Astrocyte of the cerebellum (primary cell): ENCODE results near the gene GALNT14.

ENCODE experiments used
- DNase-seq: peaks from one replicate; pipeline ENCODE4 v3.0.0-alpha.2; 2011; ENCODE audit warnings: low read depth
- H3K4me3 ChIP-seq: 2 replicates; pipeline ENCODE4 v1.5.1; 2011; ENCODE audit warnings: mild to moderate bottlenecking, low read depth, low read length, moderate library complexity
- in situ Hi-C: cut with HindIII; loops from 2 replicates; pipeline ENCODE4 v1.10.0; 2017; ENCODE audit warnings: low sequenced_read_pairs
- TF ChIP-seq, protein P1 (sequence below): IDR thresholded peaks from 2 replicates; pipeline ENCODE4 v1.5.1; 2012; ENCODE audit warnings: low read length, low read depth, moderate library complexity, mild to moderate bottlenecking; ENCODE audit errors: missing control alignments

Gene GALNT14

DNA sequence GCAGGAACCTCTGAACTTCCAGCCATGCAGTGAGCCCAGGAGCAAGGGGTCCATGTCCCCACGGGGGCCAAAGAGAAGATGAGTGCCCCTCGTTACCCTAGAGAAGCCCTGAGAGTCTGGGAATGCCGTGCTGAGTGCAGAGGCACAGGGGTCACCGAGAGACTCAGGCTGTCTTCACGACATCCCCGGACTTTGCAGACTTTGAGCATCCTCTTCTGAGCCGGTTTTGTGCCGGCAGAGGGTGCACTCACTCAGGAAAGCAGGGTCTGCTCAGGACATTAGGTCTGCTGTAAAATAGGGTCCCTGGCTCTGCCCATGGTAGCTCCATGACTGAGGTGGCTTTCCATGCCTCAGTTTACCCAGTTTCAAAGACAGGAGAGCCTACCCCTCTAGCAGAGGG is 71.0 kb downstream of the GALNT14 start:
- no peak overlapping the region for H3K4me3 ChIP-seq
- DNase-seq, result no peak
- in situ Hi-C loops, result no loop called here
- TF ChIP-seq, protein P1, sequence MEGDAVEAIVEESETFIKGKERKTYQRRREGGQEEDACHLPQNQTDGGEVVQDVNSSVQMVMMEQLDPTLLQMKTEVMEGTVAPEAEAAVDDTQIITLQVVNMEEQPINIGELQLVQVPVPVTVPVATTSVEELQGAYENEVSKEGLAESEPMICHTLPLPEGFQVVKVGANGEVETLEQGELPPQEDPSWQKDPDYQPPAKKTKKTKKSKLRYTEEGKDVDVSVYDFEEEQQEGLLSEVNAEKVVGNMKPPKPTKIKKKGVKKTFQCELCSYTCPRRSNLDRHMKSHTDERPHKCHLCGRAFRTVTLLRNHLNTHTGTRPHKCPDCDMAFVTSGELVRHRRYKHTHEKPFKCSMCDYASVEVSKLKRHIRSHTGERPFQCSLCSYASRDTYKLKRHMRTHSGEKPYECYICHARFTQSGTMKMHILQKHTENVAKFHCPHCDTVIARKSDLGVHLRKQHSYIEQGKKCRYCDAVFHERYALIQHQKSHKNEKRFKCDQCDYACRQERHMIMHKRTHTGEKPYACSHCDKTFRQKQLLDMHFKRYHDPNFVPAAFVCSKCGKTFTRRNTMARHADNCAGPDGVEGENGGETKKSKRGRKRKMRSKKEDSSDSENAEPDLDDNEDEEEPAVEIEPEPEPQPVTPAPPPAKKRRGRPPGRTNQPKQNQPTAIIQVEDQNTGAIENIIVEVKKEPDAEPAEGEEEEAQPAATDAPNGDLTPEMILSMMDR, result no peak

DNA sequence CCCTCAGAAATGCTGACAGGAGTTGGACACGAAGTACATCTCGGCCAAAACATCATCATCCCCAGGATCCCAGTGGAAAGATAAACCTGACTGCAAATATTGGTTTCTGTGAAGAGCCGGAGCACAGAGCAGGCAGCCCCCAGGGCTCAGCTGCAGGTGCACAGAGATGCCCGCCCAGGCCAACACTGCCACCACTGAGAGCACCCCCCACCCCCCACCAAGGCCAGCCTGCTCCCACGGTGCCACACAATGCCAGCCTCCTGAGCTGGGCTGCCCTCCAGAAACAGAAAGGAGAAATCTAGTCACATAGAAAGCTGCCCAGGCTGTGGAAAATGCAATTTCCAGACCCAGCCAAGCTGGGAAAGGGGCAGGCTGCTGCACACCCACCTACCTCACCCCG is 71.7 kb downstream of the GALNT14 start:
- in situ Hi-C loops, result no loop called here
- TF ChIP-seq, protein P1, result no peak
- H3K4me3 ChIP-seq, result no peak overlapping the region
- no peak for DNase-seq

DNA sequence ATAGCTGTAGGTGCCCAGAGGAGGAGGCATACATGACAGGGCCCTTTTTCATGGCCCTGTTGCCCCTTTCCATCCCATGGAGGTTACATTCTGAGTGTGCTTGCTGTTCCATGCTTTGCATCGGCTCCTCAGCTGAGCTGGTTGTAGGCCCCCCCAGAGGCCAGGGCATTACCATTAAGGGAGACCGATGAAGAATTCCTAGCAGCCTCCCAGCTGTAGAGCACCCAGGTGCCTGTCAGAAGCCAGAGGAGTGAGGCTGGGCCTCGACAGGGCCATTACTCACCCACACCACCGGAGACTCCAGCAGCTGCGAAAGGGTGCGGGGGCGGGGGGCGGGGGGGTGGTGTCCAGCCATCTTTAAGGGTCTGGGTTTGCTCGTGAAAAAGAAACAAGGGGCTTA is 72.2 kb downstream of the GALNT14 start:
- TF ChIP-seq, protein P1, result no peak
- H3K4me3 ChIP-seq, result no peak overlapping the region
- DNase-seq, result no peak
- in situ Hi-C loops, result no loop called here

DNA sequence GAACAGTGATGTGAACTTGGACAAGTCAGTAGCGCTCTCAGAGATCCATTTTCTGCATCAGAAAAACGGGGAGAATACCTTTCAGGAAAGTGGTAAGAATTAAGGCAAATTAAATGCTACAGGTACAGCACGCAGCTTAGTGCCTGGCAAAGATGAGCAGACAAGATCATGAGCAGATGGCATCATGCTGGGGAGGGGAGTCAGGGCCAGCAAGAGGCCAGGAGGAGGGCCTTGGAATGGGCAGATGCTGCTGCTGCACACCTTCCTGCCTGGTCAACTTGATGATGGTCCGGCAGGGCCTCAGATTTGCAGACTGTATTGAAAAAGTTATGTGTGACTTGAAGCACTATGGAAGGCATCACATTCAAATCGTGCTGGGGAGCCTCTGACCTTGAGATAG is 72.9 kb downstream of the GALNT14 start:
- in situ Hi-C loops, result no loop called here
- no peak for DNase-seq
- TF ChIP-seq, protein P1, result no peak
- H3K4me3 ChIP-seq, result no peak overlapping the region

DNA sequence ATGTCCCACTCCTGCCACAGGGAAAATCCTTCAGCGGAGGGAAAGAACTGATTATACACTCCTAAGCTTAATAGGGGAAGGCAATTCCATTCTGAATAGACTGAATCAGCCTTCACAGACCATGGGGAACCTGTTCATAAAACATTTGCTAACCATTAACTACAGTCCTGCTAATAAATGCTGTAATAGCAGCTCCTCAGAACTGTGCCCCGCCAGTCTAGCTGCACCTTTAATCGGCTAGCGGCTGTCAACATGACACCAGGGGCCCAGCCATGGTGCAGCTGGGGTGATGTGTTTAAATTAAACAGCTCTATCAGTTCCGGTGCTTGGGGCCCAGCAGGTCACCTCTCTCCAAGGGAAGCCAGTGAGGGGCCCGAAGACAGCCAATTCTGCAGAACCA is 77.8 kb downstream of the GALNT14 start:
- H3K4me3 ChIP-seq, result no peak overlapping the region
- TF ChIP-seq, protein P1, result no peak
- no peak for DNase-seq
- in situ Hi-C loops, result no loop called here

DNA sequence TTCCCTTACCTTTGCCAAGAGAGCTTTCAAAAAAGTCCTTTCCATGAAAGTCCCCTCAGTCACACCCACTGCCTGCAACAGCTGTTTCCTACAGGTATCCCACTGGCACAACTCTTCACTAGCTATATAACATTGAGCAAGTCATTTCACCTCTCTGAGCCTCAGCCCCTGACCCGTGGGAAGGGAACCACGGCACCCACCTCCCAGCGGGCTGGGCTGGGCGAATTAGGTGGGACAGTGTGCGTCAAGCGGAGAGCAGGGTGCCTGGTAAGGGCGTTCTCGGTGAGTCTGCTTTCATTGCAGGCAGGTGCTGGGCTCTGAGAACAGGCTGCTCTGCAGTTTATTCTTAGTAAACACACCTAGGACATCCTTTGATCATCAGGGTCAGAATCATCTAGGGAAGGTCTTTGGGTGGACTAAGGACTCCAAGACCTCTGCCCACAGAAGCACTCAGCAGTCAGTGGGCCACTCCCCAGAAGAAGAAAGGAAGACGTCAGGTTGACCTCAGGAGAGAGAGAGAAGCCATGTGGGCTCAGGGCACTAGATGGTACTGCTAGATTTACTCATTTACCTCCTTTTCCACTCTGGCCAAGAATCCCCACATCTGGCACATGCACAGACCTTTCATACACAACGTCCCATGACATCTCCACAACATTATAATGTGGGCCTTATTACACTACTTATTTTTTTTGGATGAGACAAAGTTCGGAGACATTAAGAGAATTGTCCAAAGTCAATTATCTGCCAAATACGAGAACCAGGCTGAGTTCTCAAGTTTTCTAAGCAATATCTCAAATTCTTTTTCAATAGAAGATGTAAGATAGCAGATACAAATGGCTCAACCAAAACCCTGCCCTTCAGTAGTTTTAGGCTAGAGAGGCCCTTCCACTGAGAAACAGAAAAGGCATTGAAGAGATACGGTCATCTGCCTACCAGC is 79.9 kb downstream of the GALNT14 start:
- TF ChIP-seq, protein P1, result no peak
- in situ Hi-C loops, result no loop called here
- no peak overlapping the region for H3K4me3 ChIP-seq
- no peak for DNase-seq
